EH (cell line): ENCODE data around the gene TP53RK.

Experiments
- DNase-seq: peaks from one replicate; pipeline ENCODE4 v3.0.0-alpha.2; 2015; ENCODE audit warnings: low read depth

TP53RK gene

GRCh38 chr20:46660487-46660886, 28.8 kb downstream of the TP53RK start:
- DNase-seq, result no peak

- DNase-seq, result no peak
Measured at GRCh38 chr20:46657618-46658017, 31.6 kb downstream of the TP53RK start.

GRCh38 chr20:46657137-46657536, 32.1 kb downstream of the TP53RK start:
- no peak for DNase-seq

- peak; percentile 46 for DNase-seq
Measured at GRCh38 chr20:46652699-46653098, 36.5 kb downstream of the TP53RK start.

GRCh38 chr20:46651091-46651962, 37.9 kb downstream of the TP53RK start, which contains the start of gene SLC13A3:
SLC13A3 (minus strand) TSS chr20:46651459; CDS start chr20:46651421, 38 bp downstream.
- DNase-seq, result no peak

GRCh38 chr20:46650575-46651090, 38.6 kb downstream of the TP53RK start:
- DNase-seq, result no peak

- DNase-seq, result no peak
Measured at GRCh38 chr20:46649965-46650542, 39.2 kb downstream of the TP53RK start.

- DNase-seq, result no peak
Measured at GRCh38 chr20:46649650-46649949, 39.6 kb downstream of the TP53RK start.

- DNase-seq, result no peak
Measured at GRCh38 chr20:46648903-46649649, 40.2 kb downstream of the TP53RK start.

GRCh38 chr20:46647469-46647868, 41.8 kb downstream of the TP53RK start:
- DNase-seq, result no peak

- DNase-seq, result peak; percentile 50
Measured at GRCh38 chr20:46646659-46647380, 42.4 kb downstream of the TP53RK start.

GRCh38 chr20:46646122-46646521, 43.1 kb downstream of the TP53RK start:
- DNase-seq, result no peak

GRCh38 chr20:46644733-46645132, 44.5 kb downstream of the TP53RK start:
- DNase-seq, result no peak

- DNase-seq, result no peak
Measured at GRCh38 chr20:46644160-46644559, 45.1 kb downstream of the TP53RK start.

- DNase-seq, result no peak
Measured at GRCh38 chr20:46642969-46643343, 46.3 kb downstream of the TP53RK start.

GRCh38 chr20:46642265-46642968, 46.8 kb downstream of the TP53RK start:
- DNase-seq, result no peak

GRCh38 chr20:46641424-46641823, 47.8 kb downstream of the TP53RK start:
- DNase-seq, result no peak

- DNase-seq, result no peak
Measured at GRCh38 chr20:46640536-46641311, 48.5 kb downstream of the TP53RK start.

GRCh38 chr20:46640044-46640443, 49.2 kb downstream of the TP53RK start:
- no peak for DNase-seq

- no peak for DNase-seq
Measured at GRCh38 chr20:46639587-46639986, 49.7 kb downstream of the TP53RK start.

GRCh38 chr20:46638898-46639274, 50.4 kb downstream of the TP53RK start:
- DNase-seq, result no peak
